ENCODE results near the gene DDX41. TPM values are rescaled to one million over a fixed set of nuclear protein-coding genes. Genes with fewer than 3 reads are reported as not detected.
"Not testable (repeated sequence)": the region's sequence is repeated elsewhere in the genome, so short reads cannot be mapped to it uniquely, and the experiment has no call there.

The DDX41 gene
- total and polyA plus RNA-seq, 2 donors (not counting 1 experiment from before 2014, with no cell fraction given): 66.8 to 79.1 TPM

DNA sequence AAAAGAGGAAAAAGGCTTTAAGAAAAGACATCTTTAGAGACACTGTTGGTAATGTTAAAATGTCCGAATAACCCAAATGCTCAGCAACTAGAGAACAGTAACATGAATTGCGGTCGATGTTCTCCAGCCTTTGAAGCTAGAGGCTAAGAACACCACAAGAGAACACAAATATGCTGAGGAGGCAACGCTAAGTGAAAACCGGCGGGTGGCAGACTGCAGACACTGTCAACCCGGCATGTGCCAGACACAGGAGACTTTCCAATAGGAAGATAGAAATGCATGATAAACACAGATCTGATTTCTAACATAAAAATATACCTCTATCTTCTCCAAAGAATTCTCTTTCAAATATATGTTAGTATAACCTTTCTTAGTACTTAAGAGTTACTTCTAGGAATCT is 18.4 kb upstream of the DDX41 start:
- Histone ChIP-seq H2AFZ (ENCODE audit: low read length) (no peak overlapping the region), H3K4me1 (ENCODE audit: control insufficient read depth, extremely low read depth, insufficient read depth, low read length) (peaks cover 28% of the 10 kb centered on the region), H3K9ac (ENCODE audit: insufficient read depth, low read length) (no peak overlapping the region), H3K79me2 (ENCODE audit: control insufficient read depth, insufficient read depth, low read length) (peaks cover 22% of the 10 kb centered on the region), H4K20me1 (ENCODE audit: control insufficient read depth, extremely low read depth, insufficient read depth, low read length) (no peaks in the 10 kb centered on the region), H3K36me3 (ENCODE audit: control insufficient read depth, insufficient read depth, low read length) (peaks cover 37% of the 10 kb centered on the region), H3K4me3 (replicated peaks in 1 of 4; ENCODE audit: control extremely low read depth in 1 of 4, insufficient read depth in 1 of 4, low read depth in 3 of 4, low read length in 4 of 4) (no peak overlapping the region), H3K27ac (ENCODE audit: insufficient read depth, low read length) (no peak overlapping the region), H3K27me3 (ENCODE audit: control insufficient read depth, insufficient read depth, low read length) (no peaks in the 10 kb centered on the region), H3K4me2 (ENCODE audit: extremely low read depth, insufficient read depth, low read length) (no peak overlapping the region), H3K9me3 (ENCODE audit: control insufficient read depth, insufficient read depth, low read depth, low read length) (no peaks in the 10 kb centered on the region)
- TF ChIP-seq, protein P1, sequence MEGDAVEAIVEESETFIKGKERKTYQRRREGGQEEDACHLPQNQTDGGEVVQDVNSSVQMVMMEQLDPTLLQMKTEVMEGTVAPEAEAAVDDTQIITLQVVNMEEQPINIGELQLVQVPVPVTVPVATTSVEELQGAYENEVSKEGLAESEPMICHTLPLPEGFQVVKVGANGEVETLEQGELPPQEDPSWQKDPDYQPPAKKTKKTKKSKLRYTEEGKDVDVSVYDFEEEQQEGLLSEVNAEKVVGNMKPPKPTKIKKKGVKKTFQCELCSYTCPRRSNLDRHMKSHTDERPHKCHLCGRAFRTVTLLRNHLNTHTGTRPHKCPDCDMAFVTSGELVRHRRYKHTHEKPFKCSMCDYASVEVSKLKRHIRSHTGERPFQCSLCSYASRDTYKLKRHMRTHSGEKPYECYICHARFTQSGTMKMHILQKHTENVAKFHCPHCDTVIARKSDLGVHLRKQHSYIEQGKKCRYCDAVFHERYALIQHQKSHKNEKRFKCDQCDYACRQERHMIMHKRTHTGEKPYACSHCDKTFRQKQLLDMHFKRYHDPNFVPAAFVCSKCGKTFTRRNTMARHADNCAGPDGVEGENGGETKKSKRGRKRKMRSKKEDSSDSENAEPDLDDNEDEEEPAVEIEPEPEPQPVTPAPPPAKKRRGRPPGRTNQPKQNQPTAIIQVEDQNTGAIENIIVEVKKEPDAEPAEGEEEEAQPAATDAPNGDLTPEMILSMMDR (conservative IDR thresholded peaks at IDR 0.05 in 1 of 2, IDR thresholded peaks at IDR 0.05 in 1 of 2; ENCODE audit: low read depth in 1 of 2, low read length in 2 of 2): no peak
- no peak for TF ChIP-seq EZH2 (IDR thresholded peaks at IDR 0.05; ENCODE audit: low read length, missing control alignments)
- no peak for DNase-seq (ENCODE audit: low read depth in 2 of 2)

DNA sequence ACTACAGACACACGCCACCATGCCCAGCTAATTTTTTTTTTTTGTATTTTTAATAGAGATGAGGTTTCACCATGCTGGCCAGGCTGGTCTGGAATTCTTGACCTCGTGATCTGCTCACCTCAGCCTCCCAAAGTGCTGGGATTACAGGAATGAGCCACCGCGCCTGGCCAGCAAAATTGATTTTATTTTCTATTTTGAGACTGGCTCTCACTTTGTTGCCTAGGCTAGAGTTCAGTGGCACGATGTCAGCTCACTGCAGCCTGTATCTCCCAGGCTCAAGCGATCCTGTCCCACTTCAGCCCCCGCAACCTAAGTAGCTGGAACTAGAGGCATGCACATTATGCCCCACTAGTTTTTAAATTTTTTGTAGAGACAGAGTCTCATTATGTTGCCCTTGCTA is 17.7 kb upstream of the DDX41 start:
- not testable (repeated sequence) for H2AFZ ChIP-seq (ENCODE audit: low read length); H3K4me3 ChIP-seq (replicated peaks in 1 of 4; ENCODE audit: control extremely low read depth in 1 of 4, insufficient read depth in 1 of 4, low read depth in 3 of 4, low read length in 4 of 4); H3K9ac ChIP-seq (ENCODE audit: insufficient read depth, low read length); DNase-seq (ENCODE audit: low read depth in 2 of 2); H3K27me3 ChIP-seq (ENCODE audit: control insufficient read depth, insufficient read depth, low read length); H3K27ac ChIP-seq (ENCODE audit: insufficient read depth, low read length); H4K20me1 ChIP-seq (ENCODE audit: control insufficient read depth, extremely low read depth, insufficient read depth, low read length); H3K4me2 ChIP-seq (ENCODE audit: extremely low read depth, insufficient read depth, low read length); H3K9me3 ChIP-seq (ENCODE audit: control insufficient read depth, insufficient read depth, low read depth, low read length)
- Histone ChIP-seq H3K79me2 (ENCODE audit: control insufficient read depth, insufficient read depth, low read length) (peaks cover 20% of the 10 kb centered on the region), H3K4me1 (ENCODE audit: control insufficient read depth, extremely low read depth, insufficient read depth, low read length) (peaks cover 24% of the 10 kb centered on the region), H3K36me3 (ENCODE audit: control insufficient read depth, insufficient read depth, low read length) (peaks cover 40% of the 10 kb centered on the region)

DNA sequence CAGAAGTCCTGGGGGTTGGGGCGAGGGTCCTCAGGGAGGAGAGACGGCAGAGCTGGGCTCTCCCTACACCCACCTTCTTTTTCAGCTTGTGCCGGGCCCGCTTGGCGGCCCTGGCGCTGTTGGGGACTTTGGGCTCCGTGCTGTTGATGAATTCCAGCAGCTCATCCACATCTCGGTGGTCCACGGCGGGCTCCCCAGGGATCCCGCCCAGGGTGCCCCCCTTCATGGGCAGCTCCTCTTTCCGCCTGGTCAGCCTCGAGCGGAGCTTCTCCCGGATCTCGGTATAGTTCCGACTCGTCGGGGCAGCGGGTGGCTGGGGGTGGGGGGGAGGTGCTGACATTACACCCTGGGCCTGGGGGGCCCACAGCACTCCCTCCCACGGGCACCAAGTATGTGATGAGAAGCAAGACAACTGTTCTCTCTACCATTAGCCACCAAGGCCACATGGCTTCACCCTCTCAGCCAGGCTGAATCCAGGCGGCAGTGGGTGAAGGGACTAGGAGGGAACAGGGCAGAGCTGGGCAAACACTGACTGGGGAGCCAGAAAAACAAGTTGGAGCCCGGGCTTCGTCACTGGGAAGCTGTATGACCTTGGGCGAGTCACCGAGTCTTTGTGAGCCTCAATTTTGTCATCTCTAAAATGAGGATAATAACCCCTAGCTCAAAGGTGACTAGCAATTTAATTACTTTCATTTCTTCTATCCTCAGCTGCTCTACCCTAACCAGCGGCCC is 14.6 kb upstream of the DDX41 start:
- H3K27me3 ChIP-seq (ENCODE audit: control insufficient read depth, insufficient read depth, low read length): no peaks in the 10 kb centered on the region
- no peaks in the 10 kb centered on the region for H3K4me1 ChIP-seq (ENCODE audit: control insufficient read depth, extremely low read depth, insufficient read depth, low read length)
- DNase-seq (ENCODE audit: low read depth in 2 of 2): no peak
- peaks cover 9% of the 10 kb centered on the region for H3K79me2 ChIP-seq (ENCODE audit: control insufficient read depth, insufficient read depth, low read length)
- H3K4me3 ChIP-seq (replicated peaks in 1 of 4; ENCODE audit: control extremely low read depth in 1 of 4, insufficient read depth in 1 of 4, low read depth in 3 of 4, low read length in 4 of 4): no peak overlapping the region
- H3K9me3 ChIP-seq (ENCODE audit: control insufficient read depth, insufficient read depth, low read depth, low read length): no peaks in the 10 kb centered on the region
- H3K9ac ChIP-seq (ENCODE audit: insufficient read depth, low read length): no peak overlapping the region
- TF ChIP-seq EZH2 (IDR thresholded peaks at IDR 0.05; ENCODE audit: low read length, missing control alignments): no peak
- TF ChIP-seq, protein P1 (conservative IDR thresholded peaks at IDR 0.05 in 1 of 2, IDR thresholded peaks at IDR 0.05 in 1 of 2; ENCODE audit: low read depth in 1 of 2, low read length in 2 of 2): no peak
- no peak overlapping the region for H3K4me2 ChIP-seq (ENCODE audit: extremely low read depth, insufficient read depth, low read length)
- H4K20me1 ChIP-seq (ENCODE audit: control insufficient read depth, extremely low read depth, insufficient read depth, low read length): no peaks in the 10 kb centered on the region
- H3K27ac ChIP-seq (ENCODE audit: insufficient read depth, low read length): no peak overlapping the region
- no peak overlapping the region for H2AFZ ChIP-seq (ENCODE audit: low read length)
- H3K36me3 ChIP-seq (ENCODE audit: control insufficient read depth, insufficient read depth, low read length): peaks cover 47% of the 10 kb centered on the region

Data from fibroblast of lung (primary cell).